ENCODE results near the gene HSD11B1.

The HSD11B1 gene

GRCh38 chr1:209775678-209776077 lies 71.0 kb downstream of the HSD11B1 start:
- Histone ChIP-seq H4K20me1 (ENCODE audit: insufficient read depth, low read length) (no peaks in the 10 kb centered on the region), H3K79me2 (ENCODE audit: low read length) (peaks cover 9% of the 10 kb centered on the region), H3K27me3 (replicated peaks; ENCODE audit: insufficient read depth, low read length) (no peaks in the 10 kb centered on the region), H3K4me2 (ENCODE audit: low read depth, low read length) (no peak overlapping the region), H3K9me2 (replicated peaks; ENCODE audit: insufficient read depth, low read length) (no peaks in the 10 kb centered on the region), H2AFZ (ENCODE audit: low read length) (no peak overlapping the region), H3K9ac (ENCODE audit: low read length) (no peak overlapping the region), H3K9me3 (replicated peaks; ENCODE audit: insufficient read depth, low read length) (no peaks in the 10 kb centered on the region), H3K36me3 (replicated peaks; ENCODE audit: insufficient read depth, low read length) (peaks cover 19% of the 10 kb centered on the region; the same call in 1 of the 2 replicates), H3K4me1 (ENCODE audit: low read length) (peaks cover 25% of the 10 kb centered on the region), H3K4me3 (ENCODE audit: low read length) (no peak overlapping the region), H3K27ac (ENCODE audit: low read length) (no peak overlapping the region), H3F3A (ENCODE audit: insufficient read depth, low read length) (peaks cover 4% of the 10 kb centered on the region; the same call in 1 of the 2 replicates)
- no peak for TF ChIP-seq CTCF (IDR thresholded peaks at IDR 0.05; ENCODE audit: low read length)
- no peak for TF ChIP-seq EZH2phosphoT487 (IDR thresholded peaks at IDR 0.05; ENCODE audit: low read length)
- TF ChIP-seq EZH2 (optimal IDR thresholded peaks at IDR 0.05; ENCODE audit: low read depth, low read length) = no peak
- no peak for DNase-seq

- Histone ChIP-seq H3K4me3 (ENCODE audit: low read length) (no peak overlapping the region), H3F3A (ENCODE audit: insufficient read depth, low read length) (peaks cover 10% of the 10 kb centered on the region; the same call in 1 of the 2 replicates), H3K9ac (ENCODE audit: low read length) (no peak overlapping the region), H3K4me2 (ENCODE audit: low read depth, low read length) (no peak overlapping the region), H3K27ac (ENCODE audit: low read length) (no peak overlapping the region), H4K20me1 (ENCODE audit: insufficient read depth, low read length) (no peaks in the 10 kb centered on the region), H3K27me3 (replicated peaks; ENCODE audit: insufficient read depth, low read length) (no peaks in the 10 kb centered on the region), H3K4me1 (ENCODE audit: low read length) (peaks cover 25% of the 10 kb centered on the region), H3K9me2 (replicated peaks; ENCODE audit: insufficient read depth, low read length) (no peaks in the 10 kb centered on the region), H3K36me3 (replicated peaks; ENCODE audit: insufficient read depth, low read length) (peaks cover 19% of the 10 kb centered on the region; the same call in 1 of the 2 replicates), H3K9me3 (replicated peaks; ENCODE audit: insufficient read depth, low read length) (no peaks in the 10 kb centered on the region), H2AFZ (ENCODE audit: low read length) (no peak overlapping the region), H3K79me2 (ENCODE audit: low read length) (peaks cover 3% of the 10 kb centered on the region; the same call in 1 of the 2 replicates)
- TF ChIP-seq EZH2phosphoT487 (IDR thresholded peaks at IDR 0.05; ENCODE audit: low read length) (no peak), EZH2 (optimal IDR thresholded peaks at IDR 0.05; ENCODE audit: low read depth, low read length) (no peak), CTCF (IDR thresholded peaks at IDR 0.05; ENCODE audit: low read length) (no peak)
- no peak for DNase-seq
These were observed 72.9 kb downstream of the HSD11B1 start for GRCh38 chr1:209777587-209777986.

GRCh38 chr1:209778102-209778501 lies 73.5 kb downstream of the HSD11B1 start:
- H3K4me3 ChIP-seq (ENCODE audit: low read length) = no peak overlapping the region
- DNase-seq = no peak
- no peak overlapping the region for H3K4me2 ChIP-seq (ENCODE audit: low read depth, low read length)
- peaks cover 10% of the 10 kb centered on the region; the same call in 1 of the 2 replicates for H3F3A ChIP-seq (ENCODE audit: insufficient read depth, low read length)
- H3K9me3 ChIP-seq (replicated peaks; ENCODE audit: insufficient read depth, low read length) = no peaks in the 10 kb centered on the region
- no peak overlapping the region for H3K27ac ChIP-seq (ENCODE audit: low read length)
- peaks cover 3% of the 10 kb centered on the region; the same call in 1 of the 2 replicates for H3K79me2 ChIP-seq (ENCODE audit: low read length)
- H3K4me1 ChIP-seq (ENCODE audit: low read length) = peaks cover 25% of the 10 kb centered on the region
- H3K27me3 ChIP-seq (replicated peaks; ENCODE audit: insufficient read depth, low read length) = no peaks in the 10 kb centered on the region
- no peaks in the 10 kb centered on the region for H4K20me1 ChIP-seq (ENCODE audit: insufficient read depth, low read length)
- TF ChIP-seq EZH2phosphoT487 (IDR thresholded peaks at IDR 0.05; ENCODE audit: low read length) (no peak), EZH2 (optimal IDR thresholded peaks at IDR 0.05; ENCODE audit: low read depth, low read length) (no peak), CTCF (IDR thresholded peaks at IDR 0.05; ENCODE audit: low read length) (no peak)
- peaks cover 19% of the 10 kb centered on the region; the same call in 1 of the 2 replicates for H3K36me3 ChIP-seq (replicated peaks; ENCODE audit: insufficient read depth, low read length)
- H3K9ac ChIP-seq (ENCODE audit: low read length) = no peak overlapping the region
- no peaks in the 10 kb centered on the region for H3K9me2 ChIP-seq (replicated peaks; ENCODE audit: insufficient read depth, low read length)
- no peak overlapping the region for H2AFZ ChIP-seq (ENCODE audit: low read length)
